HepG2 (cell line): ENCODE results near the gene CCT7. TPM values are rescaled to one million over a fixed set of nuclear protein-coding genes. Genes with fewer than 3 reads are reported as not detected.

ENCODE experiments used
- ATAC-seq: fragments of 200-7000 bp; cut with Tn5 transposase; 3 replicates; pipeline ENCODE4 v1.9.1; 2020; ENCODE audit warnings: mild to moderate bottlenecking, moderate library complexity
- BruUV-seq: library from RNA; stranded (reverse); fragments of 400-500 nt; replicated peaks from 2 replicates; lab custom pipeline; 2021; lab: Mats Ljungman, UMichigan
- CTCF ChIA-PET: fragments of 300-600 bp; formaldehyde crosslinking; extraction: SDS; loops from one replicate; lab custom pipeline; 2021; ENCODE audit warnings: low total read pairs, inconsistent platforms, low intra/inter-chr PET ratio; lab: Yijun Ruan, JAX
- POLR2A ChIA-PET: fragments of 350-600 bp; sonication (Branson Sonifier 250); formaldehyde crosslinking; loops from one replicate; lab custom pipeline; 2020; ENCODE audit warnings: antibody characterized with exemption, inconsistent platforms; lab: Yijun Ruan, JAX
- DNase-seq: peaks from one replicate; pipeline ENCODE4 v3.0.0-alpha.2; 2015; ENCODE audit warnings: low spot score
- FAIRE-seq: peaks from 3 replicates; lab custom pipeline; 2011; peaks lifted over from hg19 to GRCh38; lab: Jason Lieb, UNC
- H2AFZ ChIP-seq: one replicate; pipeline ENCODE4 v1.6.1; 2011; ENCODE audit warnings: low read length, inconsistent platforms
- H3K27ac ChIP-seq: fragments of 300-600 bp; 3 replicates; pipeline ENCODE4 v1.8.0; 2011; ENCODE audit warnings: mixed run types, mild to moderate bottlenecking, mixed read lengths, low read length, inconsistent platforms; ENCODE audit not compliant: insufficient read depth; ENCODE audit errors: extremely low read length
- H3K27me3 ChIP-seq, 2 experiments: fragments of 200-600 bp in 1 of 2; 2 replicates in 1 of 2; 3 replicates in 1 of 2; pipeline versions ENCODE4 v1.6.0 to v1.8.0; 2011; ENCODE audit warnings: low read length in 2 of 2, mild to moderate bottlenecking in 2 of 2, moderate library complexity in 2 of 2, inconsistent platforms in 1 of 2; ENCODE audit not compliant: insufficient read depth in 2 of 2, control insufficient read depth in 1 of 2
- H3K36me3 ChIP-seq, 2 experiments: fragments of 200-600 bp in 1 of 2; replicated peaks in 1 of 2; 2 replicates in 1 of 2; 3 replicates in 1 of 2; pipeline versions ENCODE4 v1.5.1 to v1.8.0; 2011; ENCODE audit warnings: low read length in 2 of 2, inconsistent platforms in 1 of 2; ENCODE audit not compliant: insufficient read depth in 2 of 2, control insufficient read depth in 1 of 2
- H3K4me1 ChIP-seq: 2 replicates; pipeline ENCODE4 v1.5.1; 2012; ENCODE audit warnings: low read length, inconsistent platforms; ENCODE audit not compliant: insufficient read depth
- H3K4me2 ChIP-seq: 2 replicates; pipeline ENCODE4 v1.6.0; 2011; ENCODE audit warnings: low read depth, low read length, inconsistent platforms
- H3K4me3 ChIP-seq, 3 experiments: fragments of 200-600 bp in 1 of 3; sonication (generic), shearing (Covaris generic) in 1 of 3; replicated peaks in 1 of 3; 2 replicates each; pipeline ENCODE4 v1.5.1; 2011 to 2016; ENCODE audit warnings: low read length in 3 of 3, inconsistent platforms in 2 of 3, low read depth in 2 of 3, mild to moderate bottlenecking in 2 of 3, control low read depth in 1 of 3, mixed read lengths in 1 of 3; ENCODE audit not compliant: insufficient read depth in 1 of 3
- H3K79me2 ChIP-seq: one replicate; pipeline ENCODE4 v1.6.1; 2011; ENCODE audit warnings: low read length, inconsistent platforms; ENCODE audit not compliant: insufficient read depth
- H3K9ac ChIP-seq: 2 replicates; pipeline ENCODE4 v1.6.0; 2011; ENCODE audit warnings: mild to moderate bottlenecking, low read depth, low read length, inconsistent platforms; ENCODE audit not compliant: insufficient read depth
- H3K9me3 ChIP-seq: 2 replicates; pipeline ENCODE4 v1.5.1; 2012; ENCODE audit warnings: mild to moderate bottlenecking, low read length
- H4K20me1 ChIP-seq: 2 replicates; pipeline ENCODE4 v1.6.0; 2011; ENCODE audit warnings: inconsistent platforms, mild to moderate bottlenecking, low read length, moderate library complexity; ENCODE audit not compliant: insufficient read depth
- AKAP8 ChIP-seq: sonication (generic); formaldehyde crosslinking; IDR thresholded peaks from 2 replicates; pipeline ENCODE4 v1.5.1; 2020; ENCODE audit warnings: mild to moderate bottlenecking, missing genetic modification reagents
- BCL6 ChIP-seq: IDR thresholded peaks from 2 replicates; pipeline ENCODE4 v1.6.1; 2016; ENCODE audit warnings: missing genetic modification reagents, missing compliant biosample characterization
- ETV5 ChIP-seq: IDR thresholded peaks from 2 replicates; pipeline ENCODE4 v1.6.1; 2018; ENCODE audit warnings: missing biosample characterization, missing genetic modification reagents, inconsistent platforms, borderline replicate concordance
- IRX3 ChIP-seq: sonication (generic); formaldehyde crosslinking; IDR thresholded peaks from 2 replicates; pipeline ENCODE4 v1.8.1; 2023; ENCODE audit warnings: mild to moderate bottlenecking, low read depth, missing genetic modification reagents, borderline replicate concordance
- MTF2 ChIP-seq: sonication (generic); formaldehyde crosslinking; IDR thresholded peaks from 2 replicates; pipeline ENCODE4 v1.5.0; 2020; ENCODE audit warnings: missing genetic modification reagents, borderline replicate concordance
- MXD3 ChIP-seq: IDR thresholded peaks from 2 replicates; pipeline ENCODE4 v1.6.1; 2016; ENCODE audit warnings: mild to moderate bottlenecking, missing biosample characterization, missing genetic modification reagents
- NFIC ChIP-seq: IDR thresholded peaks from 2 replicates; pipeline ENCODE4 v1.6.1; 2012; ENCODE audit warnings: mild to moderate bottlenecking, low read length, inconsistent platforms
- PCBP1 ChIP-seq: fragments of 200-400 bp; formaldehyde crosslinking; IDR thresholded peaks from 2 replicates; pipeline ENCODE4 v1.6.1; 2017; ENCODE audit warnings: mild to moderate bottlenecking, low read depth, low read length, borderline replicate concordance
- SNAPC4 ChIP-seq: sonication (generic); formaldehyde crosslinking; IDR thresholded peaks from 2 replicates; pipeline ENCODE4 v1.4.0; 2020; ENCODE audit warnings: mild to moderate bottlenecking, missing genetic modification reagents
- SP1 ChIP-seq, 2 experiments: fragments of 450-650 bp in 1 of 2; sonication (generic) in 1 of 2; formaldehyde crosslinking in 1 of 2; IDR thresholded peaks; 2 replicates each; pipeline versions ENCODE4 v1.4.0 to v1.6.1; 2016 to 2020; ENCODE audit warnings: missing genetic modification reagents in 1 of 2
- SP2 ChIP-seq: sonication (generic); formaldehyde crosslinking; IDR thresholded peaks from 2 replicates; pipeline ENCODE4 v1.5.1; 2020; ENCODE audit warnings: mild to moderate bottlenecking, missing genetic modification reagents
- TIGD3 ChIP-seq: sonication (generic); formaldehyde crosslinking; IDR thresholded peaks from 2 replicates; pipeline ENCODE4 v1.5.1; 2020; ENCODE audit warnings: mild to moderate bottlenecking, missing genetic modification reagents, borderline replicate concordance
- ZFAT ChIP-seq: sonication (generic); formaldehyde crosslinking; conservative IDR thresholded peaks from 2 replicates; pipeline ENCODE4 v1.8.1; 2023; ENCODE audit warnings: missing genetic modification reagents, inconsistent platforms
- ZNF570 ChIP-seq: sonication (generic); formaldehyde crosslinking; IDR thresholded peaks from 2 replicates; pipeline ENCODE4 v1.4.0; 2020; ENCODE audit warnings: mild to moderate bottlenecking, missing genetic modification reagents, borderline replicate concordance
- ZNF605 ChIP-seq: sonication (generic); formaldehyde crosslinking; IDR thresholded peaks from 2 replicates; pipeline ENCODE4 v1.8.0; 2022; ENCODE audit warnings: mild to moderate bottlenecking, missing genetic modification reagents
- ZNF879 ChIP-seq: sonication (generic); formaldehyde crosslinking; IDR thresholded peaks from 2 replicates; pipeline ENCODE4 v1.8.1; 2023; ENCODE audit warnings: missing genetic modification reagents
- WGBS: methylation state at CpG from one replicate; pipeline ENCODE4 v1.1.6; 2017; ENCODE audit warnings: low lambda C conversion rate; 5-methylcytosine and 5-hydroxymethylcytosine counted together
- in situ Hi-C: cut with HindIII; loops from 2 replicates; pipeline ENCODE4 v1.10.0; 2017; ENCODE audit warnings: low pct_unique_long_range_greater_than_20kb; ENCODE audit not compliant: extremely low pct_ligation_motif_present
- intact Hi-C: fragments of 100-400 bp; cut with micrococcal nuclease; formaldehyde crosslinking; loops from one replicate; pipeline ENCODE4 v1.10.0; 2022; ENCODE audit not compliant: unreplicated experiment
- polyA plus RNA-seq, 8 experiments: library from polyadenylated mRNA; depleted of rRNA in 3 of 8; stranded (reverse) in 7 of 8; unstranded in 1 of 8; fragments of >200 nt; fragmentation: Illumina TruSeq in 4 of 8; extraction: Trizol in 4 of 8; gene quantifications; 2 replicates each; pipeline versions ENCODE4 v1.2.1 to v1.2.3, GENCODE V29; 2011 to 2016; ENCODE audit warnings: low read depth in 4 of 8, missing spikeins in 1 of 8, mixed read lengths in 1 of 8; ENCODE audit not compliant: insufficient read depth in 1 of 8
- total RNA-seq, 5 experiments: library from RNA; depleted of rRNA; stranded (reverse); fragments of >200 nt; fragmentation: Illumina TruSeq; extraction: Trizol; gene quantifications; 2 replicates each; pipeline ENCODE4 v1.2.3, GENCODE V29; 2016; ENCODE audit warnings: low read depth in 1 of 5

The CCT7 gene
- total and polyA plus RNA-seq, 2 of the 13 experiments (the other 11 are each of a cell fraction or from before 2014, with no cell fraction given), result 347 to 517 TPM

- Histone ChIP-seq H3K27me3 (peaks cover 9 to 59% of the 10 kb centered on the region in 2 experiments; a peak in 4 of 5 replicates), H3K9me3 (no peaks in the 10 kb centered on the region), H3K9ac (no peak overlapping the region), H4K20me1 (peaks cover 2% of the 10 kb centered on the region; the same call in 1 of the 2 replicates), H3K4me1 (peaks cover 8% of the 10 kb centered on the region; the same call in 1 of the 2 replicates), H3K4me3 (peak overlapping the region in 1 of 3 experiments; percentile 1; a peak in 1 of 6 replicates), H3K27ac (no peak overlapping the region), H3K79me2 (no peaks in the 10 kb centered on the region), H3K4me2 (no peak overlapping the region; the same call in 1 of the 2 replicates), H3K36me3 (no peaks in the 10 kb centered on the region), H2AFZ (no peak overlapping the region)
- intact Hi-C loops, result loop anchor here (2.0 kb wide), 1 partner anchor 29 kb away; no protein-coding TSS in a partner anchor
- BruUV-seq, result no TSS peak
- ATAC-seq (peak; percentile 38), FAIRE-seq (no peak), DNase-seq (no peak)
- WGBS, result 54% methylated on average over 70 of the region's 82 CpGs
- POLR2A ChIA-PET, result no interaction called here
- CTCF ChIA-PET, result no interaction called here
- in situ Hi-C loops, result no loop called here
- TF ChIP-seq NFIC (no peak), ZNF879 (0 out of 2 replicates have a peak, but pooled peaks have one; percentile 10), ZNF570 (CRISPR knock-in tag) (no peak), PCBP1 (0 out of 2 replicates have a peak, but pooled peaks have one; percentile 38), TIGD3 (CRISPR knock-in tag) (no peak), SP2 (CRISPR knock-in tag) (no peak), IRX3 (CRISPR knock-in tag) (no peak), ZFAT (CRISPR knock-in tag) (no peak), SP1 (IDR thresholded peaks at IDR 0.05) (no peak), SP1 (CRISPR knock-in tag; IDR thresholded peaks at IDR 0.05) (no peak), SNAPC4 (no peak), BCL6 (CRISPR knock-in tag) (no peak), MTF2 (no peak), MXD3 (CRISPR knock-in tag) (no peak), AKAP8 (CRISPR knock-in tag) (0 out of 2 replicates have a peak, but pooled peaks have one; percentile 16), ETV5 (CRISPR knock-in tag) (no peak), ZNF605 (CRISPR knock-in tag) (no peak)
Observed at GRCh38 chr2:73291461-73292315, 57.6 kb downstream of the CCT7 start.
